Placental pericyte (primary cell): ENCODE data around the gene CCDC174. TPM values are rescaled to one million over a fixed set of nuclear protein-coding genes. Genes with fewer than 3 reads are reported as not detected.

Source experiments
- total RNA-seq: library from RNA; depleted of rRNA; stranded (reverse); fragments of >200 nt; gene quantifications from 2 replicates; pipeline ENCODE4 v1.2.3, GENCODE V29; 2012

The CCDC174 gene
- total RNA-seq: 11.9 and 36.5 TPM in 2 replicates

DNA sequence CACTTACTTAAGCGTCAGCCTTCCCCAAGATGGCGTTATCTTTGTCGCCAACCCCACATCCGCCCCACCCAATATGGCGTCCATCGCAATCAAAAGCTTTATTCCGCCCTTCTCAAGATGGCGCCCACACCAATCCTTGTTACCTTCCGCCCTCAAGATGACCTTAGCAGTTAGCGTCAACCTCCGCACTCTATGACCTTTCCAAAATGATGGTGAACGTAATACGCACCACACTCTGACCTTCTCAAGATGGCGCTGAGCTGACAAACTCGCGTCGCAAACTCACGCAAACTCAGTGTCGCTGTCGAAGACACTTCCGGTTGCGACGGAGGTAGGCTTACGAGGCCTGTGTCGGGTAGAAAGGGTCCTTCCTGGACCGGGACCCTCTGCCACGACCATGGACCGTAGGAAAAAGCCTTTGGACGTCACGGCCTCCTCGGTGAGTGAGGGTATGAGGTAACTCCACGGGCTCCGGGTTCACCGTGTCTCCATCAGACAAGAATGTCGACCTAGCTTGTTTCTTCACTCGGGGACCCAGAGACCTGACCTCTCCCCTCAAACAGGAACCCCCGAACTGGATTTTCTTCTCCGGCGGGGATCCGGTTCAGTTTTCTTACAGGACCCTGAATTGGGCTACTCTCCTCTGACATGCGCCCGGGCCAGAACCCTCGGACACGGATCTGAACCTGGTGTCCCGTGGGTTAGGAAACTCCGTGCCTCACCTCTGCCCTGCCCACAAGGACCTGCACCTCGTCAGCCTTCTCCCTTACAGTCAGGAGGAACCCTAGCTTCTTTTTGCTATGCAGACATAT is at the start of gene CCDC174:
CCDC174 (plus strand) TSS at position 323 of the 812 bp plus-strand sequence; CDS start at position 398, 75 bp downstream.

DNA sequence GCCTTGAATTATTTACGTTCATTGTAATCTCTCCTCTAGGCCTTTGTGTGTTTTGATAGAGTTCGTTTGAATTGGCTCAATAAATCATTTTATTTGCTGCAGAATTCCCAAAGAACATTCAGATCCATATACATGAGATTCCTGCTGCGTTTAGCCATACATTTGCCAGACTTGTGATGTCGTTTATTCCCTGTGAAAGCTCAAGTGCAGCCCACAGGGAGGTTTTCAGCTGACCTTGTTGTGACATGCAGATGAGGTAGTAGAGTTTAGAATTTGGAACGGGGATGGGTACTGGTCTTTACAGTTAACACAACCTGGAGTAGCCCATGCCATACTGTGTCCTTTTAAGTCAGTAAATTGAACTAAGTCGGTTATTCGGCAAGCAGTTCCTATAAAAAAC is 23.3 kb downstream of the CCDC174 start, which contains the start of gene C3orf20:
C3orf20 (plus strand) TSS at position 301 of the 400 bp plus-strand sequence. CDS start 7,573 bp downstream, outside the sequence.

Other genes with a start within 250 kb of the CCDC174 start
- 14.4 and 60.4 TPM in 2 replicates for gene SLC6A6, start 249.2 kb upstream of the CCDC174 start, total RNA-seq
- gene GRIP2, start 111.4 kb upstream of the CCDC174 start, total RNA-seq: 0.44 and 2.7 TPM in 2 replicates
- under 0.01 and 0.22 TPM in 2 replicates for gene C3orf20, start 23.4 kb downstream of the CCDC174 start, total RNA-seq
- gene FGD5, start 167.2 kb downstream of the CCDC174 start, total RNA-seq: 0.14 and 0.22 TPM in 2 replicates